PC-3 (cell line): ENCODE data around the gene DLG2.

Source experiments
- EZH2 ChIP-seq: fragments of 300-600 bp; sonication (generic); IDR thresholded peaks from one replicate; pipeline ENCODE4 v1.6.1; 2017; ENCODE audit warnings: antibody characterized with exemption, mild to moderate bottlenecking, low read length; ENCODE audit not compliant: unreplicated experiment
- TF ChIP-seq, protein P1 (sequence below): fragments of 300-600 bp; sonication (generic); conservative IDR thresholded peaks from 2 replicates; pipeline ENCODE4 v1.5.1; 2017; ENCODE audit warnings: antibody characterized with exemption, low read depth, mild to moderate bottlenecking, low read length

- TF ChIP-seq, protein P1, sequence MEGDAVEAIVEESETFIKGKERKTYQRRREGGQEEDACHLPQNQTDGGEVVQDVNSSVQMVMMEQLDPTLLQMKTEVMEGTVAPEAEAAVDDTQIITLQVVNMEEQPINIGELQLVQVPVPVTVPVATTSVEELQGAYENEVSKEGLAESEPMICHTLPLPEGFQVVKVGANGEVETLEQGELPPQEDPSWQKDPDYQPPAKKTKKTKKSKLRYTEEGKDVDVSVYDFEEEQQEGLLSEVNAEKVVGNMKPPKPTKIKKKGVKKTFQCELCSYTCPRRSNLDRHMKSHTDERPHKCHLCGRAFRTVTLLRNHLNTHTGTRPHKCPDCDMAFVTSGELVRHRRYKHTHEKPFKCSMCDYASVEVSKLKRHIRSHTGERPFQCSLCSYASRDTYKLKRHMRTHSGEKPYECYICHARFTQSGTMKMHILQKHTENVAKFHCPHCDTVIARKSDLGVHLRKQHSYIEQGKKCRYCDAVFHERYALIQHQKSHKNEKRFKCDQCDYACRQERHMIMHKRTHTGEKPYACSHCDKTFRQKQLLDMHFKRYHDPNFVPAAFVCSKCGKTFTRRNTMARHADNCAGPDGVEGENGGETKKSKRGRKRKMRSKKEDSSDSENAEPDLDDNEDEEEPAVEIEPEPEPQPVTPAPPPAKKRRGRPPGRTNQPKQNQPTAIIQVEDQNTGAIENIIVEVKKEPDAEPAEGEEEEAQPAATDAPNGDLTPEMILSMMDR: no peak
- TF ChIP-seq EZH2: no peak
These were observed 1862.5 kb downstream of the DLG2 start for GRCh38 chr11:83764643-83765042.
